HG03135 (cell line): ENCODE results near the gene MAP4K2.

ENCODE experiments used
- ATAC-seq: cut with Tn5 transposase; IDR thresholded peaks from one replicate; pipeline ENCODE4 v1.9.1; 2021; ENCODE audit warnings: mild to moderate bottlenecking, moderate library complexity; ENCODE audit not compliant: unreplicated experiment

Gene MAP4K2

DNA sequence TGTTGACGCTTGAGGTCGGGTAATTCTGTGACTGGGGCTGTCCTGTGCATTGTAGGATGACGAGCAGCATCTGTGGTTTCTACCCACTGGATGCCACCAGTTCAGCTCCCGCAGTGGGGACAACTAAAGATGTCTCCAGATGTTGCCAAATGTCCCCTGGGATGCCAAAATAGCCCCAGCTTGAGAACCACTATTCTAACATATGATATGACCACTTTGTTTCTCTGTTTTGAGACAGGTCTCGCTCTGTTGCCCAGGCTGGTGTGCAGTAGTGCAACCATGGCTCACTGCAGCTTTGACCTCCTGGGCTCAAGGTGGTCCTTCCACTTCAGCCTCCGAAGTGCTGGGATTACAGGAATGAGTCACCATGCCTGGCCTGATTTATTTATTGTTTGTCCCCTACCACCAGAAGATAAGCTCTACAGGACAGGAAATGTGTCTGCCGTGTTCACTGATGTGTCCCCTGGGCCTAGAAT, 11.7 kb upstream of the MAP4K2 start:
- peak; percentile 56 for ATAC-seq

DNA sequence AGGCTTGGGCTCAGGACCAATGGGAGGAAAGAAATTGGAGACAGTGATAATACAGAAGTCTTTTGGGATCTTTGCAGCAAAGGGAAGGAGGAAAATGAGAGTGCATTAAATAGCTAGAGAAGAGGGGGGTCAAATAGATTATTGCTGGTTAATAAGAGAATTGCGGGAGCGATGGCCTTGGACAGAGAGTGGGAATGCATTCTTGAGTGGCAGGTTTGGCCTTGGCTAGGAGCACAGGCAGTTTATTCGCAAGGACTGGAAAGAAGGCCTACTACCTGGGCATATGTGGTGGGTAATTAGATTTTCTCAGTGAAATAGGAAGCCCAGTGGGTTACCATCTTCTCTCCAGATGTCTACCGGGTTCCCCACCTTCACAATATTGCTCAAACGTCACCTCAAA, 10.8 kb upstream of the MAP4K2 start:
- no peak for ATAC-seq

DNA sequence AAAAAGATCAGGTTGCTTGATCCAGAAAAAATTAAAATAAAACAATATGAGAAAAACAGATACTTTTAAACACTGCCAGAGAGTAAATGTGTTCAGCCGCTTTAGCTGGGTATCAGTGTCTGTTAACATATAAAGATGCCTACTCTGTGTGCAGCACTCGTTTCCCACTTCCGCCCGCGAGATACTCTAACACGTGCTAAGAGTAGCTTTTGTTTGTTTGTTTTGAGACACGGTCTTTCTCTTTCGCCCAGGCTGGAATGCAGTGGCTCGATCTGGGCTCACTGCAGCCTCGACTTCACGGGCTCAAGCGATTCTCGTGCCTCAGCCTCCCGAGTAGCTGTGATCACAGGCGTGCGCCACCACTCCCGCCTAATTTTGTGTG, 7.9 kb upstream of the MAP4K2 start:
- peak; percentile 12 for ATAC-seq

DNA sequence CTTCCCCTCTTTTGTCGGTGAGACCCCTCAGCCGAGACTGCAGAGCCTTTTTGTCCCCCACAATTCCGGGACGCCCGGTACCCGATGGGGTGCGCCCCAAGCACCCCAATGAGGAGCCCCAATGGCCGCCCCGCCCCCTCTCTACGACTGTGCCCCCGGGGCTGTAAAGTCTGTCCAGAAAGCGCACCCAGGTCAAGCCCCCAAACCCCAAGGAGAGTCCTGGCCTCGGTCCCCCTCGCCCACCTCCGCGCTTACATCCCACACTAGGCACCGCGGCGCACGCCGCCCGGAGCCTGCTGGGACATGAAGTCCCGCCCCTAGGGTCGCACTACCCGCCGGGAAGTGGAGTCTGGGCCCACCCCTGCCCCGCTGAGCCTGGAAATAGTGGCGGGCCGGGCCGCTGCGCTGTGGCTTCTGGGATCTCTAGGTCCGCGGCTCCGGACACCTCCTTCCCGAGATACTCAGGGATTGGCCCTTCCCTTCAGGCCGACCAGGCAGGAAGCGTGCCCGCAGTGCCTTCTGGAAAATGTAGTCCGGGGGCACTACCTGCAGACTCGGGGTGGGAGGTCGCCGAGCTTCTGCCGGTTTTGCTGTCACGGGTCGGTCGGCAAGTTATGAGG, 7.4 kb upstream of the MAP4K2 start, which contains the start of gene MEN1:
Gene MEN1 (minus strand): TSS at position 281 of the 620 bp plus-strand sequence. CDS start 442 bp downstream, outside the sequence.
- ATAC-seq, result peak; percentile 62

DNA sequence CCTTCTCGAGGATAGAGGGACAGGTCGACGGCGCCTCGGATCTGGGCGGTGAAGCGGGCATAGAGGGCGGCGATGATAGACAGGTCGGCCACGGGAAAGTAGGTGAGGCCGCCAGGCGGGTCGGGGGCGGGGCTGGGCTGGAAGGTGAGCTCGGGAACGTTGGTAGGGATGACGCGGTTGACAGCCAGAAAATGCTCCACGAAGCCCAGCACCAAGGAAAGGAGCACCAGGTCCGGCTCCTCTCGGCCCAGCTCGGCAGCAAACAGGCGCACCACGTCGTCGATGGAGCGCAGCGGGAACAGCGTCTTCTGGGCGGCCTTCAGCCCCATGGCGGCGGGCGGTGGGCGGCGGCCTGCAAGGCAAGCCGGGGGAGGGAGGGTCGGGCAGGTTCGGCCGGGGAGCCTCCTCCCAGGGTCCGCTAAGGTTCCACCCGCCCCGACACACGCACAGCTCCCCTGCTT, 6.8 kb upstream of the MAP4K2 start:
- ATAC-seq, result no peak

DNA sequence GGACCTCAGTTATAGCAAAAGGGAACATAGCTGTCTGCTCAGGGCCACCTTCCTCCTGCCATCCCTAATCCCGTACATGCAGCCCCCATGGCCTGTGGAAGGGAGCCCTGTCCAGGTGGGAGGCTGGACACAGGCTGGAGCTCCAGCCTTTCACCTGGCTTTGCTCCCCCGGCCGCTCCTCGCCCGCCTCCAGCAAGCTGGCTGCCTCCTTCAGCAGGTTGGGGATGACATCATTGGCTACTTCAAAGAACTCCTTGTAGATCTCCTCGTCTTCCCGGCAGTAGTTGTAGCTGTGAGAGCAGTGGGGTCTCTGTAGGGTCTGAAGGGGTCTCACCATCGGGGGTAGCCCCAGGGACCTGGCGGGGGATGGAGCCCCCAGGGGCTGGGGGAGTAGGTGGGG, 2.5 kb upstream of the MAP4K2 start:
- no peak for ATAC-seq

DNA sequence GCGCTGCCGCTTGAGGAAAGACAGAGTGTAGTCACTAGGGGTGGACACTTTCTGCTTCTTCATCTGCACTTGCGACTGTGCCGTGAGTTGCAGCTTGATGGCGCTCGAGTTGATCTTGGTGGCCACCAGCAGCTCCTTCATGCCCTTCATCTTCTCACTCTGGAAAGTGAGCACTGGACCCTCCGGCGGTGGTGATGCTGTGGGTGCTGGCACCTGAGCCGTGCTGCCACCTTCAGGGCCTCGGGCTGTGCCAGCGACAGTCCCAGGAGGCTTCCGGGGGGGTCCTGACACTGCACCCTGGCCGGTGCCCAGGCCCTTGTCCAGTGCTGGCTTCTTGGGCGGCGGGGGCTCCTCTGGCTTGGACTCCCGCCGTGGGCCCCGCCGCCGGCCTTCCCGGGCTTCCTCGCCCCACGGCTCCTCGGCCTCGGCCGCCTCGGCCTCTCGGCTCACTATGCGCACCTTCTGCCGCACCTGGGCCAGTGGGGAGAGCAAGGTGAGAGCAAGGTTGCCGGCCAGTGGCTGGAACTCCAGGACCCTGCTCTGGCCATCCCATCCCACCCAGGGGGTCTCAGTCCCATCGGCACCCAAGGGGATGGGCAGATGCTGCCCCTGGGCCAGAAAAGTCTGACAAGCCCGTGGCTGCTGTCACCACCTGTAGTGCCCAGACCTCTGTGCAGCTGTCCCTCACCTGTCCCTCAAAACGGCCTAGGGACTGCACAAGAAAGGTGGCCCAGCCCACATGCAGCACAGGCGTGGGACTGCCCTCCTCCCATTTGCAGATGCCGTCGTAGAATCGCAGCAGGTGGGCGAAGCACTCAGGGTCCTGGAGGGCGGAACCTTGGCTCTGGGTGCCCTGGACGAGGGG, 1.6 kb upstream of the MAP4K2 start:
- no peak for ATAC-seq

DNA sequence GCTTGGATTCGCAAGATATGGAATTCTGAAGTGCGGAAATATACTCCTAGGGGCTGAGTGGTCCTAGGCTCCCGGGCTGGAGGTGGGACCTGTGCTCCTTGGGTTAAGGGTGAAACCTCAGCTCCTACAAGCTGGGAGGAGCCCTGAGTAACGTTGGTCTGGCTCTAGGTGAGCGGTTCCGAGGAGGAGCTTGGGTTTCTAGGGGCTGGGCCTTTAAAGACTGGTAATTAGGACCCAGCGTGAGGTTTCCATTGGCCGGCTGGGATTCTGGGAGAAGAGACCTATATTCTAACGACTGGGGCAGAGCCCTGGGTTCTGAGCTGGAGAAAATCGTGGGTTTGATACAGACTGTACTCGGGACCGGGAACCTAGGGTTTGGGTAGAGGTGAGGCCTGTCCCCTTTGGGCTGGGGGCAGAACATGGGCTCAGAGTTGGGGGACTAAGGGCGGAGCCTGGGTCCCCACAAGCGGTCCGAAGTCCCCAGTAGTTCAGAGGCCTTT, 882 bp upstream of the MAP4K2 start:
- no peak for ATAC-seq

DNA sequence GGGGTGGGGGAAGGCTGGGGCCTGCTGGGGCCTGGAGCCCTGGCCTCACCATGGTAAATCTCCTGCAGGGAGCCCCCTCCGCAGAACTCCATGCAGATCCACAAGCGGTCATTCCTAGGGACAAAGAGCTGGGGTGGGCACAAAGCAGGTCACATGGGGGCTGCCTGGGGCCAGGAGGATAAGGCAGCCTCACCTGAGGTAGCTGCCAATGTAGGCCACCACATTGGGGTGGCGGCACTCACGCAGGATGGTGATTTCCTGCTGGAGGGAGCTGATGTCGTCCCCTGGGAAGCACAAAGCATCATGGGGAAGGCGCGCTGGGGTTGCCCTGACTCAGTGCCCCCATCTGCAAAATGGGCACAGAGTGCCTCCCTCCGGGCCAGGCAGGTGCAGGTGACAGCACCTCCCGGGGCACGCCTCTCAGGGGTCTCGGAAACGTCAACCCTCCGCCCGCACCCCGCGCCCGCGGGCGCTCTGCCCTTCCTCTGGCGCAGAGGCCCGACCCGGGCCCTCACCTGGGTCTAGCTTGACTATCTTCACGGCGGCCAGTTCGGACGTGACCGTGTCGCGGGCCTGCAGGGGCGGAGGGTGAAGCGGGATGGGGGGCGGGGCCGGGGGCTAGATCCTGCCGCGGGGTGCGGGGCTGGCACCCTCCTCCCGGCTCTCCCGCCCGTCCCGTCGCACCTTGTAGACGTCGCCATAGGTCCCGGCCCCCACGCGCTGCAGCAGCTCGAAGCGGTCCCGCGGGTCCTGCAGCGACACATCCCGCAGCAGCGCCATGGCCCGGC, 450 bp downstream of the MAP4K2 start:
- peak; percentile 18 for ATAC-seq

DNA sequence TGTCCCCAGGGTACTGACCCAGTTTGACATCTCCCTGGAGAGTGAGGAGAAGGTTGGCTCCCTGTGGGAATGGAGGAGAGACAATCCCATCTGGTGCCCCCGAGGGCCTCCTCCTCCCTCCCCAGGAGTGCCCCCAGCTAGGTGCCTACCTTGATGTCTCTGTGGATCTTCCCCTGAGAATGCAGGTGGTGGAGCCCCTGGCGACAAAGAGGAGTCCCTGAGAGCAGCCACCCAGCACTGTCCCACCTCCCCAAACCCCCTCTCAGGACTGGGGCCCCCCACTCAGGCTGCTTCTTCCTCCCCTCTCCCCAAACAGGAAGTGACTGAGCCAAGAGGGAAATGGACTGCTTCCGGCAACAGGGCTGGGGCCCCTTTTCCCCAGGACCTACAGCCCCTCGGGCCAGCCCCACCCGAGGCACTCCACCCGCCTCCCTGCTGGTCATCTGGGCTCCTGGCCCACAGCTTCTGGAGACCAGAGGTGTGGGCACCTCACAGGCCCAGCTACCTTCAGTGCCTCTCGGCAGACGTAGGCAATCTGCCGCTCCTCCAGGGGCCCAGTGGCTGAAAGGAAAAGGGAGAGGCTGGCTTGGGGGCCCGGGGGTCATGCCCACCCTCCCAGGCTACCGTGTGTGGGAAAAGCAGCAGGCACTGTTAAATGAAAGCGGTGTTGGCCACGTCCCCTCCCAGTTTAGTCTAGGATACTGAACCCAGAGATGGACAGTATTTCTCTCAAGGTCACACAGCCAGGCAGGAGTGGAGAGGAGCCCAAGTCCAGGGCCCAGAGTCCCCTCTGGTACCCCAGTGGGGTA, 1.2 kb downstream of the MAP4K2 start:
- ATAC-seq, result no peak

DNA sequence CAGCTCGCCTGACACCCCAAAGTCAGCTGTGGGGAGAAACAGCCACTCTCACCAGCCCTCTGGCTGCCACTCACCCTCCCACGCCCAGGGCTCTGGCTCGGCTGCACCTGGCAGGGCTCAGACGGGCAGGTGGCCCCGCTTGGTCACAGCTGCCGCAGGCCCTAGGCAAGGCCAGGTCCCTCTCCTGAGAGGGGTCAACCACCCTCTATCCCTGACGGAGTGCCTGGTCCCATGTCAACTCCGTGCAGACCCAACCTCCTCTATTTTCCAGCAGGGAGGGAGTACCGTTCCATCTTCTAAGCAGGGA, 1.9 kb downstream of the MAP4K2 start:
- ATAC-seq, result no peak

DNA sequence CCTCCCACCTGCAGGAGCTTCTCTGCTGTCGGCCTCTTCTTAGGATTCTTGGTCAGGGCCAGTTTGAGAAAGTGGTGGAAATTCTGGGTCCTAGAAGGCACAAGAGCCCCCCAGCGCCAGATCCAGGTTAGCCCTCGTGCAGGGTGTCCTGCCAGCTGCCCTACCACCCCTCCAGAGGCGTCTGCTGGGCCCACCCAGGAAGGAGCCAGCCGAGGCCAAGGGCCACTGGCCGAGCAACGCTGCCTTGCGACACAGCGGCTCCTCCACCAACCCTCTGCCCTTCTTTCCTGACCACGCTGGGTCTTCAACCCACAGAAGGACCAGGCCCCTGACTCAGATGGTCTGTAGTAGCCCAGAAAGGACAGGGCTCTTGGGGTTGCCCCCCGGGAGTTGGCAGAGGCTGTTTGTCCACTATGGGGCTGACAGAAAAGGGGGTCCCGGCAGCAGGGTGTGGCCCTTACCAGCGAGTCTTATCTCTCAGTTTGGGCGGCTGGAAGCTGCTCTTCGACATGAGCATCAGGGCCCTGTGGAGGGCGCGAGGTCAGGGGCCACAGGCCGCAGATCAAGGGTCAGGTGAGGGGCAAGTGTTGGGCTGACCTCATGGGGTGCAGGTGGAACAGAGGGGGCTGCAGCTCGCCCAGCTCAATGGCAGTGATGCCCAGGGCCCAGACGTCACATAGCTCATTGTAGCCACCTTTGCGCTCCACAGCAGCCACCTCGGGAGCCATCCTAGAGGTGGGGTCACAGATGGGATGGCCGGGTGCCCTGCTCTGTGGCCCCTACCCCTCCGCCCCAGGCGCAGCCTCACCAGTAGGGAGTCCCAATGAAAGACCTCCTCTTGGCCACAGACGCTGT, 2.5 kb downstream of the MAP4K2 start:
- no peak for ATAC-seq

DNA sequence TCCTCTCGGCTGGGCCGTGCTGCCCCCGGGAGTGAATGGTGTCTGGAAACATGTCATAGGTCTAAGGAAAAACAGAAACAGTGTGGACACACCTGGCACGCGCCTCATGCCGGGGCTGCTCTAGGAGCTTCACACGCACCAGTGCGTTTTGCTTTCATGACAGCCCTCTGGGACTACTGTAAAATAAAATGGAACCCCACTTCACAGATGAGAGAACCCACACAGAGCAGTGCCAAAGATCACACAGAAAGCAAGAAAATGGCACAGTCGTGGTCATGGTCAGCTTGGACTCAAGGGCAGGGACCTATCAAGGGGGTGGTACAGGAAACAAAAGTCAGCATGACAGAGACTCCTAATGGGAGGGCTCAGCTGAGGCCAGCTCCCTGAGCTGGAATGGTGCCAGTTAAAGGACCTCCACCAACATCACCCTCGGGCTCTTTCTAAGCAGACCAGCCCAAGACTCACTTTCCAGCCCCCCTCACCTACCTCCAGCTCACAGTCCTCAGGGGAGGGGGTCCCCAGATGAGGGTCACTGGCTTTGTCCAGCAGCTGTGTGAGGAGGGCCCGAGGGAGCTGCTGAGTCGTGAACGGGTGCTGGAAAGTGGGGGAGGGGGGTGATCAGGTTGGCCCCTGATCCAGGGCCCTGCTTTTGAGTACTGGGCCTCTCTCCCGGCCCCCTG, 3.3 kb downstream of the MAP4K2 start:
- no peak for ATAC-seq

DNA sequence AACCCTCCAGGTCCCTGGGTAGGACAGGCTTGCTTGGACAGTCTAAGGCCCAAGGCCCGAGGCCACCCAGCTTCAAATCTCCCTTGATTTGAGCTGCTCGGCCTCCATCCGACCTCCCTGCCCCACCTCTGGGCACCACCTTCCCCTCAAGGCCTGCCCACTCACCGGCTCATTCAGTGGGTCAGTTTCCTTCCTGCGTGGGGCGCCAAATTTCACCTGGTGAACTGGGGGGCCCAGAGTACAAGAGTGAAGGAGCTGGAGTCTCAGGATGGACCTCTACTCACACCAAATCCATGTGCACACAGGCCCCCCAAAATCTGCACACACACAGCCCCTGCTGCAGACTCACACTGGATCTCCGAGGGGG, 3.8 kb downstream of the MAP4K2 start:
- ATAC-seq, result no peak

DNA sequence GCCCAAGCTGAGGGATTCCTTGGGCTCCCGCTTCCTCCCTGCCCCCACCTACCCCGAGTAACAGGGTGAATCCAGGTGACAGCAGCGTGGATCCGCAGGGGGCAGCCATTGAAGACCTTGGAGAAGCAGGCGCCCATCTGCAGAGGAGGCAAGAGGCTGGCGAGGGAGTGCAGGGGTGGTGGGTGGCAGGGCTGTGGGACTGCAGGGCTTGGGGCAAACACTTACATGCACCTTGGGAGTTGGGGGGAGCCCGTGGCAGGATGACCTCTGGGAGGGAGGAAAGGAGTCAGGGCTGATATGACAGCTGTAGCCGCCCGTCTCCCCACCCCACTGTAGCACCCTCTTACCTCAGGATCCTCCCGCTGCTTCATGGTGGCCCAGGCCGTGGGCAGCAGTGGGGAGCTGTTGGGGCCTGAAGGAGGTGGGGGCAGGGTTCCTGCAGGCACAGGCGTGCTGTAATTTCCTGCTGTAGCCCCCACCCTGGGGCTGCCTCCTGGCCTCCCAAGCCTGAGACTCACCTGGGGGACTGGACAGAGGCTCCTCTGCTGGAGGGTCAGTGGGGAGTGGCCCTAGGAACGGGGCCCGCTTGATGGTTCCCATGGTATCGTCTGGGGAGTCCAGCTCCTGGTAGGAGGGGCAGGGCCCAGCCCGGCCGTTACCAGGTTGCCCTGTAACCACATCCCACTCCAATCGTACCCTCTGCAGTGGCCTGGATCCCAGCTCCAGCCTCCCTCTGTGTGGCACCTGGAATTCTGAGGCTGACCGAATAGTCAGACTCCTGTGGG, 6.1 kb downstream of the MAP4K2 start:
- ATAC-seq, result no peak

DNA sequence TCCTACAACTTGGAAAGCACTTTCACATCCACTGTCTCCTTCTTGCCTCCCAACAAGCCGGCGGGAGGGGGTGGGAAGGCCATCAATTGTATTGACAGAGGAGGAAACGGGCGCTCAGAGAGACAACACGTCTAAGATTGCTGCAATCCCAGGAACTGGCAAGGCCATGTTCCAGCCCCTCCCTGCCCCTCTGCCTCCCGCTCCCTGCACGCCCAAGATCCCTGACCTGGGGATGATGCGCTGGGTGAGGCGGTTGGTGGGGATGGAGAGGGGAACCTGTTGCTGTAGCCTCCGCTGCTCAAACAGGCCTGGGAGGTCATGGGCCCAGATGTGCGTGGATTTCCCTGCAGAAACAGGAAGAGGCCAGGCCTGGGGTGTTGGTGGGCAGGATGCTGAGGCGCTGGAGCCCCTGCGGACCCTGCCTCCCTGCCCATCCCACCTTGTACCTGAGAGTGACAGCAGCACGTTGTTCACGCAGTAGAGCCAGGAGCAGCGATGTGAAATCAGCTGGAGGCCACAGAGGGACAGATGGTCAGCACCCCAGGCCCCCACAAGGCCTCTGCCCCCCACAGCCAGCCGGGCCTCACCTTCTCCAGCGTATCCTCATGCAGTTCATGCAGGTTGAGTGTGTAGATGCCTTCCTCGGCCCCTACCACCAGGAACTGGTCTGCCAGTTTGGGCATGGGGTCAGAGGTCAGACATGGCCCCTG, 6.8 kb downstream of the MAP4K2 start:
- ATAC-seq, result no peak

DNA sequence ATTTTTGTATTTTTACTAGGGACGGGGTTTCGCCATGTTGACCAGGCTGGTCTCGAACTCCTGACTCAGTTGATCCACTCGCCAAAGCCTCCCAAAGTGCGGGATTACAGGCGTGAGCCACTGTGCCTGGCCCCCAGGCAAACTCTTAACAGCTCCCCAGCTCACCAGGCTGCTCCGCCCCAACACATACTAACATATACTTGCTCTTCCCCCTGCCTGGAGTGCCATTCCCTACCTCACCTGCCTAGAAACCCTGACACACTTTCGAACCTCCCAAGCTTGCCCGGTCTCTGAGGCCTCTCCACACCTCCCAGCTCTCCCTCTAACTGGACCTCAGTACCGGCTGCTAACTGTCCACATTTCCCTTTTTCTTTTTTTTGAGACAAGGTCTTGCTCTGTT, 8.5 kb downstream of the MAP4K2 start:
- no peak for ATAC-seq
